WTC11 (cell line): ENCODE data around the gene KYNU. TPM values are rescaled to one million over a fixed set of nuclear protein-coding genes. Genes with fewer than 3 reads are reported as not detected.

Source experiments
- ATAC-seq: fragments of 200-7000 bp; cut with Tn5 transposase; 2 replicates; pipeline ENCODE4 v1.10.0; 2021; ENCODE audit warnings: mild to moderate bottlenecking, moderate library complexity
- CTCF ChIA-PET: fragments of 300-600 bp; sonication (Branson Sonifier 250); formaldehyde crosslinking; loops from one replicate; lab custom pipeline; 2021; ENCODE audit warnings: antibody characterized with exemption; lab: Charles Lee
- POLR2A ChIA-PET: fragments of 350-600 bp; sonication (Branson Sonifier 250); formaldehyde crosslinking; loops from one replicate; lab custom pipeline; 2021; ENCODE audit warnings: antibody characterized with exemption; lab: Charles Lee
- DNase-seq: peaks from one replicate; pipeline ENCODE4 v3.0.0; 2021; ENCODE audit warnings: low spot score
- H3K27ac Mint-ChIP-seq: 2 replicates; pipeline ENCODE4 v1.8.0; 2021; ENCODE audit warnings: mixed read lengths
- H3K27me3 Mint-ChIP-seq: 2 replicates; pipeline ENCODE4 v1.8.0; 2021; ENCODE audit warnings: low read depth, mild to moderate bottlenecking, moderate library complexity, mixed read lengths
- H3K36me3 Mint-ChIP-seq: 2 replicates; pipeline ENCODE4 v1.8.0; 2021; ENCODE audit warnings: mixed read lengths
- H3K4me1 Mint-ChIP-seq: 2 replicates; pipeline ENCODE4 v1.8.0; 2022; ENCODE audit warnings: mixed read lengths
- H3K4me3 Mint-ChIP-seq: 2 replicates; pipeline ENCODE4 v1.8.0; 2021; ENCODE audit warnings: mild to moderate bottlenecking, moderate library complexity, mixed read lengths
- H3K9me3 Mint-ChIP-seq: 2 replicates; pipeline ENCODE4 v1.8.0; 2021; ENCODE audit warnings: mixed read lengths
- ATF1 ChIP-seq: sonication (generic); formaldehyde crosslinking; IDR thresholded peaks from 2 replicates; pipeline ENCODE4 v1.8.1; 2023; ENCODE audit warnings: mild to moderate bottlenecking, moderate library complexity, missing genetic modification reagents
- ESRRA ChIP-seq: sonication (generic); formaldehyde crosslinking; IDR thresholded peaks from 2 replicates; pipeline ENCODE4 v1.8.1; 2022; ENCODE audit warnings: mild to moderate bottlenecking, missing genetic modification reagents, borderline replicate concordance
- GRHL2 ChIP-seq: fragments of 250-450 bp; sonication (Bioruptor Pico); IDR thresholded peaks from 2 replicates; pipeline ENCODE4 v1.8.0; 2022; ENCODE audit warnings: mild to moderate bottlenecking, moderate library complexity; ENCODE audit not compliant: insufficient replicate concordance, severe bottlenecking
- GTF2I ChIP-seq: fragments of 250-450 bp; sonication (Bioruptor Pico); conservative IDR thresholded peaks from 2 replicates; pipeline ENCODE4 v1.4.0; 2021; ENCODE audit warnings: mild to moderate bottlenecking
- KAT7 ChIP-seq: sonication (generic); formaldehyde crosslinking; IDR thresholded peaks from 2 replicates; pipeline ENCODE4 v1.8.1; 2023; ENCODE audit warnings: missing genetic modification reagents, mild to moderate bottlenecking, borderline replicate concordance
- MYBL2 ChIP-seq: sonication (generic); formaldehyde crosslinking; IDR thresholded peaks from 2 replicates; pipeline ENCODE4 v1.8.1; 2023; ENCODE audit warnings: mild to moderate bottlenecking, moderate library complexity, missing genetic modification reagents
- SMAD4 ChIP-seq: sonication (generic); formaldehyde crosslinking; IDR thresholded peaks from 2 replicates; pipeline ENCODE4 v1.8.0; 2022; ENCODE audit warnings: mild to moderate bottlenecking, missing genetic modification reagents
- SOX15 ChIP-seq: fragments of 250-450 bp; sonication (Bioruptor Pico); IDR thresholded peaks from 2 replicates; pipeline ENCODE4 v1.9.0; 2021; ENCODE audit warnings: mild to moderate bottlenecking
- TCF7 ChIP-seq: sonication (generic); formaldehyde crosslinking; IDR thresholded peaks from 2 replicates; pipeline ENCODE4 v1.8.0; 2022; ENCODE audit warnings: mild to moderate bottlenecking, low read depth, missing genetic modification reagents, moderate library complexity
- ZNF416 ChIP-seq: fragments of 250-450 bp; sonication (Bioruptor Pico); IDR thresholded peaks from 2 replicates; pipeline ENCODE4 v1.9.0; 2021; ENCODE audit warnings: mild to moderate bottlenecking, inconsistent platforms
- ZNF423 ChIP-seq: fragments of 250-450 bp; sonication (Bioruptor Pico); IDR thresholded peaks from 2 replicates; pipeline ENCODE4 v2.1.2; 2022; ENCODE audit warnings: mild to moderate bottlenecking, moderate library complexity
- ZNF671 ChIP-seq: fragments of 250-450 bp; sonication (Bioruptor Pico); IDR thresholded peaks from 2 replicates; pipeline ENCODE4 v1.8.0; 2021; ENCODE audit warnings: mild to moderate bottlenecking
- total RNA-seq: library from RNA; stranded (reverse); gene quantifications from 3 replicates; pipeline ENCODE4 v1.2.3, GENCODE V29; 2021
- TF ChIP-seq, protein P1 (sequence below): sonication (generic); formaldehyde crosslinking; IDR thresholded peaks from 2 replicates; pipeline ENCODE4 v1.8.0; 2023; ENCODE audit warnings: missing genetic modification reagents, mild to moderate bottlenecking, borderline replicate concordance
- TF ChIP-seq, protein P2 (sequence below): sonication (generic); formaldehyde crosslinking; IDR thresholded peaks from 2 replicates; pipeline ENCODE4 v1.8.1; 2022; ENCODE audit warnings: missing genetic modification reagents, borderline replicate concordance
- TF ChIP-seq, protein P3 (sequence below): sonication (generic); formaldehyde crosslinking; IDR thresholded peaks from 2 replicates; pipeline ENCODE4 v1.8.1; 2022; ENCODE audit warnings: mild to moderate bottlenecking, missing genetic modification reagents, moderate library complexity, borderline replicate concordance
- TF ChIP-seq, protein P4 (sequence below): sonication (generic); formaldehyde crosslinking; IDR thresholded peaks from 2 replicates; pipeline ENCODE4 v1.8.1; 2023; ENCODE audit warnings: mild to moderate bottlenecking, moderate library complexity, missing genetic modification reagents
- TF ChIP-seq, protein P5 (sequence below): sonication (generic); formaldehyde crosslinking; IDR thresholded peaks from 2 replicates; pipeline ENCODE4 v1.8.0; 2023; ENCODE audit warnings: missing genetic modification reagents
- TF ChIP-seq, protein P6 (sequence below): fragments of 250-450 bp; sonication (Bioruptor Pico); IDR thresholded peaks from 2 replicates; pipeline ENCODE4 v1.9.0; 2021; ENCODE audit warnings: moderate library complexity, mild to moderate bottlenecking, inconsistent platforms, borderline replicate concordance
- TF ChIP-seq, protein P7 (sequence below): fragments of 250-450 bp; sonication (Bioruptor Pico); IDR thresholded peaks from 2 replicates; pipeline ENCODE4 v2.1.2; 2022; ENCODE audit warnings: mild to moderate bottlenecking, moderate library complexity

The KYNU gene
- total RNA-seq, 1 experiment from 2014 or later: 0.85 TPM

DNA sequence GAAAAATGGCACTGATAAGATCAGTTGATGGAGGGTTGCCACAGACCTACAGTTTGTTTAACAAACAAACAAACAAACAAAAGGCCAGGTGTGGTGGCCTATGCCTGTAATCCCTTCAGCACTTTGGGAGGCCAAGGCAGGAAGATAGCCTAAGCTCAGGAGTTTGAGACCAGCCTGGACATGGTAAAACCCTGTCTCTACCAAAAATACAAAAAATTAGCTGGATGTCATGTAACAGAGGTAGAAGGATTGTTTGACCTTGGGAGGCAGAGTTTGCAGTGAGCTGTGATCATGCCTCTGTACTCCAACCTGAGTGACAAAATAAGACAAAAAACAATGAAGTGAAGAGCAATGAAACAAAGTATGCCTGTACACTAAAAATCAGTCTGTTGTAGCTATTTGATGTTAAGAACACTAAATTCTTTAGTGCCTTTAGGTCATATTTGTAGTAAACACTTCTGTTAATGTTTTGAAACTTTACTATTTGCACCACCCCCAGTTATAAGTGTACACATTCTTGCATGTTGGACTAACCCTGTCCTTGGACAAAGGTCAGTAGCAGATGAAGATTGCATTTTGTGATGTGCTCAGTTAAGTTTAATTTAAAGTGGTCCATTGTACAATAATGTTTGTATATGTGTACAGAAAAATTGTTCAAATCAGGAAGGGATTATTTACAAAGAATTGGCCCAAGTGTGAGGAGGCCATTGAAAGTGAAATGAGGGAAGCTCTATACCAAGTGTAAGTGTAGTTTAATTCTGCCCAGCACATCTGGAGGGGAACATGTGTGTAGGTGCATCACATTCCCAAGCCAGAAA lies 73.9 kb downstream of the KYNU start:
- DNase-seq (no peak), ATAC-seq (no peak)
- H3K4me3 Mint-ChIP-seq: no peak overlapping the region
- peaks cover 35% of the 10 kb centered on the region for H3K36me3 Mint-ChIP-seq
- H3K27me3 Mint-ChIP-seq: no peaks in the 10 kb centered on the region; the same call in 1 of the 2 replicates
- peaks cover 6% of the 10 kb centered on the region for H3K4me1 Mint-ChIP-seq
- POLR2A ChIA-PET: no interaction called here
- no peak overlapping the region for H3K27ac Mint-ChIP-seq
- no peak for TF ChIP-seq ZNF416 (CRISPR knock-in tag)
- TF ChIP-seq GTF2I: no peak
- TF ChIP-seq, protein P1, sequence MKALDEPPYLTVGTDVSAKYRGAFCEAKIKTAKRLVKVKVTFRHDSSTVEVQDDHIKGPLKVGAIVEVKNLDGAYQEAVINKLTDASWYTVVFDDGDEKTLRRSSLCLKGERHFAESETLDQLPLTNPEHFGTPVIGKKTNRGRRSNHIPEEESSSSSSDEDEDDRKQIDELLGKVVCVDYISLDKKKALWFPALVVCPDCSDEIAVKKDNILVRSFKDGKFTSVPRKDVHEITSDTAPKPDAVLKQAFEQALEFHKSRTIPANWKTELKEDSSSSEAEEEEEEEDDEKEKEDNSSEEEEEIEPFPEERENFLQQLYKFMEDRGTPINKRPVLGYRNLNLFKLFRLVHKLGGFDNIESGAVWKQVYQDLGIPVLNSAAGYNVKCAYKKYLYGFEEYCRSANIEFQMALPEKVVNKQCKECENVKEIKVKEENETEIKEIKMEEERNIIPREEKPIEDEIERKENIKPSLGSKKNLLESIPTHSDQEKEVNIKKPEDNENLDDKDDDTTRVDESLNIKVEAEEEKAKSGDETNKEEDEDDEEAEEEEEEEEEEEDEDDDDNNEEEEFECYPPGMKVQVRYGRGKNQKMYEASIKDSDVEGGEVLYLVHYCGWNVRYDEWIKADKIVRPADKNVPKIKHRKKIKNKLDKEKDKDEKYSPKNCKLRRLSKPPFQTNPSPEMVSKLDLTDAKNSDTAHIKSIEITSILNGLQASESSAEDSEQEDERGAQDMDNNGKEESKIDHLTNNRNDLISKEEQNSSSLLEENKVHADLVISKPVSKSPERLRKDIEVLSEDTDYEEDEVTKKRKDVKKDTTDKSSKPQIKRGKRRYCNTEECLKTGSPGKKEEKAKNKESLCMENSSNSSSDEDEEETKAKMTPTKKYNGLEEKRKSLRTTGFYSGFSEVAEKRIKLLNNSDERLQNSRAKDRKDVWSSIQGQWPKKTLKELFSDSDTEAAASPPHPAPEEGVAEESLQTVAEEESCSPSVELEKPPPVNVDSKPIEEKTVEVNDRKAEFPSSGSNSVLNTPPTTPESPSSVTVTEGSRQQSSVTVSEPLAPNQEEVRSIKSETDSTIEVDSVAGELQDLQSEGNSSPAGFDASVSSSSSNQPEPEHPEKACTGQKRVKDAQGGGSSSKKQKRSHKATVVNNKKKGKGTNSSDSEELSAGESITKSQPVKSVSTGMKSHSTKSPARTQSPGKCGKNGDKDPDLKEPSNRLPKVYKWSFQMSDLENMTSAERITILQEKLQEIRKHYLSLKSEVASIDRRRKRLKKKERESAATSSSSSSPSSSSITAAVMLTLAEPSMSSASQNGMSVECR: no peak
- no peak for TF ChIP-seq ESRRA (CRISPR knock-in tag)
- TF ChIP-seq, protein P2, sequence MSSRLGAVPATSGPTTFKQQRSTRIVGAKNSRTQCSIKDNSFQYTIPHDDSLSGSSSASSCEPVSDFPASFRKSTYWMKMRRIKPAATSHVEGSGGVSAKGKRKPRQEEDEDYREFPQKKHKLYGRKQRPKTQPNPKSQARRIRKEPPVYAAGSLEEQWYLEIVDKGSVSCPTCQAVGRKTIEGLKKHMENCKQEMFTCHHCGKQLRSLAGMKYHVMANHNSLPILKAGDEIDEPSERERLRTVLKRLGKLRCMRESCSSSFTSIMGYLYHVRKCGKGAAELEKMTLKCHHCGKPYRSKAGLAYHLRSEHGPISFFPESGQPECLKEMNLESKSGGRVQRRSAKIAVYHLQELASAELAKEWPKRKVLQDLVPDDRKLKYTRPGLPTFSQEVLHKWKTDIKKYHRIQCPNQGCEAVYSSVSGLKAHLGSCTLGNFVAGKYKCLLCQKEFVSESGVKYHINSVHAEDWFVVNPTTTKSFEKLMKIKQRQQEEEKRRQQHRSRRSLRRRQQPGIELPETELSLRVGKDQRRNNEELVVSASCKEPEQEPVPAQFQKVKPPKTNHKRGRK (CRISPR knock-in tag): no peak
- no peak for TF ChIP-seq ATF1
- no peak for TF ChIP-seq SMAD4 (CRISPR knock-in tag)
- TF ChIP-seq ZNF423 (CRISPR knock-in tag): no peak
- no peak for TF ChIP-seq MYBL2 (CRISPR knock-in tag)
- peaks cover 39% of the 10 kb centered on the region for H3K9me3 Mint-ChIP-seq
- CTCF ChIA-PET: no interaction called here

DNA sequence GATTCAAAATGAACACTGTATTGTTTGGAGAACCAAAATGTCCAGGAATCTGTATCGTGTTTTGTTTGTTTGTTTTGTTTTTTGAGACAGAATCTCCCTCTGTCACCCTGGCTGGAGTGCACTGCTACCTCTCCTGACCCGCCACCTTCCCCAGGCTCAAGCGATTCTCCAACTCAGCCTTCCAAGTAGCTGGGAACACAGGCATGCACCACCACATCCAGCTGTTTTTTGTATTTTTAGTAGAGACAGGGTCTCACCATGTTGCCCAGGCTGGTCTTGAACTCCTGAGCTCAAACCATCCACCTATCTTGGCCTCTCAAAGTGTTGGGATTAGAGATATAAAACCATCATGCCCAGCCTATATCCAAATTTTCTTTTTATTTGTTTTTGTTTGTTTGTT lies 74.6 kb downstream of the KYNU start:
- Mint-ChIP-seq H3K4me3 (no peak overlapping the region), H3K36me3 (peaks cover 35% of the 10 kb centered on the region), H3K9me3 (peaks cover 39% of the 10 kb centered on the region), H3K4me1 (peaks cover 6% of the 10 kb centered on the region), H3K27me3 (no peaks in the 10 kb centered on the region; the same call in 1 of the 2 replicates), H3K27ac (no peak overlapping the region)
- no peak for DNase-seq
- no peak for ATAC-seq
- ChIA-PET CTCF (no interaction called here), POLR2A (no interaction called here)
- TF ChIP-seq, protein P3, sequence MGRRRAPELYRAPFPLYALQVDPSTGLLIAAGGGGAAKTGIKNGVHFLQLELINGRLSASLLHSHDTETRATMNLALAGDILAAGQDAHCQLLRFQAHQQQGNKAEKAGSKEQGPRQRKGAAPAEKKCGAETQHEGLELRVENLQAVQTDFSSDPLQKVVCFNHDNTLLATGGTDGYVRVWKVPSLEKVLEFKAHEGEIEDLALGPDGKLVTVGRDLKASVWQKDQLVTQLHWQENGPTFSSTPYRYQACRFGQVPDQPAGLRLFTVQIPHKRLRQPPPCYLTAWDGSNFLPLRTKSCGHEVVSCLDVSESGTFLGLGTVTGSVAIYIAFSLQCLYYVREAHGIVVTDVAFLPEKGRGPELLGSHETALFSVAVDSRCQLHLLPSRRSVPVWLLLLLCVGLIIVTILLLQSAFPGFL: no peak
- TF ChIP-seq, protein P4, sequence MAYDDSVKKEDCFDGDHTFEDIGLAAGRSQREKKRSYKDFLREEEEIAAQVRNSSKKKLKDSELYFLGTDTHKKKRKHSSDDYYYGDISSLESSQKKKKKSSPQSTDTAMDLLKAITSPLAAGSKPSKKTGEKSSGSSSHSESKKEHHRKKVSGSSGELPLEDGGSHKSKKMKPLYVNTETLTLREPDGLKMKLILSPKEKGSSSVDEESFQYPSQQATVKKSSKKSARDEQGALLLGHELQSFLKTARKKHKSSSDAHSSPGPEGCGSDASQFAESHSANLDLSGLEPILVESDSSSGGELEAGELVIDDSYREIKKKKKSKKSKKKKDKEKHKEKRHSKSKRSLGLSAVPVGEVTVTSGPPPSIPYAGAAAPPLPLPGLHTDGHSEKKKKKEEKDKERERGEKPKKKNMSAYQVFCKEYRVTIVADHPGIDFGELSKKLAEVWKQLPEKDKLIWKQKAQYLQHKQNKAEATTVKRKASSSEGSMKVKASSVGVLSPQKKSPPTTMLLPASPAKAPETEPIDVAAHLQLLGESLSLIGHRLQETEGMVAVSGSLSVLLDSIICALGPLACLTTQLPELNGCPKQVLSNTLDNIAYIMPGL (CRISPR knock-in tag): no peak
- TF ChIP-seq TCF7 (CRISPR knock-in tag) (no peak), KAT7 (no peak), SMAD4 (CRISPR knock-in tag) (no peak), GRHL2 (CRISPR knock-in tag) (no peak), SOX15 (CRISPR knock-in tag) (no peak), ZNF671 (CRISPR knock-in tag) (no peak)
- TF ChIP-seq, protein P5, sequence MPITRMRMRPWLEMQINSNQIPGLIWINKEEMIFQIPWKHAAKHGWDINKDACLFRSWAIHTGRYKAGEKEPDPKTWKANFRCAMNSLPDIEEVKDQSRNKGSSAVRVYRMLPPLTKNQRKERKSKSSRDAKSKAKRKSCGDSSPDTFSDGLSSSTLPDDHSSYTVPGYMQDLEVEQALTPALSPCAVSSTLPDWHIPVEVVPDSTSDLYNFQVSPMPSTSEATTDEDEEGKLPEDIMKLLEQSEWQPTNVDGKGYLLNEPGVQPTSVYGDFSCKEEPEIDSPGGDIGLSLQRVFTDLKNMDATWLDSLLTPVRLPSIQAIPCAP (CRISPR knock-in tag): no peak
- TF ChIP-seq, protein P6, sequence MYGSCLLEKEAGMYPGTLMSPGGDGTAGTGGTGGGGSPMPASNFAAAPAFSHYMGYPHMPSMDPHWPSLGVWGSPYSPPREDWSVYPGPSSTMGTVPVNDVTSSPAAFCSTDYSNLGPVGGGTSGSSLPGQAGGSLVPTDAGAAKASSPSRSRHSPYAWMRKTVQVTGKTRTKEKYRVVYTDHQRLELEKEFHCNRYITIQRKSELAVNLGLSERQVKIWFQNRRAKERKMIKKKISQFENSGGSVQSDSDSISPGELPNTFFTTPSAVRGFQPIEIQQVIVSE (CRISPR knock-in tag): no peak
- TF ChIP-seq, protein P2 (CRISPR knock-in tag): no peak
- TF ChIP-seq, protein P7, sequence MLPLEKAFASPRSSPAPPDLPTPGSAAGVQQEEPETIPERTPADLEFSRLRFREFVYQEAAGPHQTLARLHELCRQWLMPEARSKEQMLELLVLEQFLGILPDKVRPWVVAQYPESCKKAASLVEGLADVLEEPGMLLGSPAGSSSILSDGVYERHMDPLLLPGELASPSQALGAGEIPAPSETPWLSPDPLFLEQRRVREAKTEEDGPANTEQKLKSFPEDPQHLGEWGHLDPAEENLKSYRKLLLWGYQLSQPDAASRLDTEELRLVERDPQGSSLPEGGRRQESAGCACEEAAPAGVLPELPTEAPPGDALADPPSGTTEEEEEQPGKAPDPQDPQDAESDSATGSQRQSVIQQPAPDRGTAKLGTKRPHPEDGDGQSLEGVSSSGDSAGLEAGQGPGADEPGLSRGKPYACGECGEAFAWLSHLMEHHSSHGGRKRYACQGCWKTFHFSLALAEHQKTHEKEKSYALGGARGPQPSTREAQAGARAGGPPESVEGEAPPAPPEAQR (CRISPR knock-in tag): no peak
